Activated gamma-delta T cell (primary cell): ENCODE results near the gene RGSL1.
"Not testable (repeated sequence)": the region's sequence is repeated elsewhere in the genome, so short reads cannot be mapped to it uniquely, and the experiment has no call there.

Source experiments
- DNase-seq: peaks from one replicate; lab custom pipeline; 2025; lab: John Stamatoyannopoulos, UW

The RGSL1 gene

GRCh38 chr1:182446033-182446669 is 3.8 kb upstream of the RGSL1 start:
- no peak for DNase-seq

- not testable (repeated sequence) for DNase-seq
Observed at GRCh38 chr1:182447124-182447523, 2.8 kb upstream of the RGSL1 start.

GRCh38 chr1:182447660-182448059 is 2.3 kb upstream of the RGSL1 start:
- DNase-seq, result no peak

GRCh38 chr1:182453631-182454030 is 3.7 kb downstream of the RGSL1 start:
- DNase-seq, result no peak

GRCh38 chr1:182457844-182458243 is 7.9 kb downstream of the RGSL1 start:
- DNase-seq, result no peak

GRCh38 chr1:182459949-182460348 is 10.0 kb downstream of the RGSL1 start:
- no peak for DNase-seq

GRCh38 chr1:182460550-182460951 is 10.6 kb downstream of the RGSL1 start:
- DNase-seq, result no peak

- no peak for DNase-seq
Observed at GRCh38 chr1:182473556-182473955, 23.6 kb downstream of the RGSL1 start.

GRCh38 chr1:182476625-182477024 is 26.7 kb downstream of the RGSL1 start:
- DNase-seq, result no peak

- DNase-seq, result no peak
Observed at GRCh38 chr1:182478238-182478637, 28.3 kb downstream of the RGSL1 start.

- no peak for DNase-seq
Observed at GRCh38 chr1:182484067-182484466, 34.1 kb downstream of the RGSL1 start.

- DNase-seq, result no peak
Observed at GRCh38 chr1:182484531-182485257, 34.7 kb downstream of the RGSL1 start.

GRCh38 chr1:182485861-182486260 is 35.9 kb downstream of the RGSL1 start:
- DNase-seq, result no peak

- DNase-seq, result no peak
Observed at GRCh38 chr1:182488803-182489202, 38.9 kb downstream of the RGSL1 start.

- no peak for DNase-seq
Observed at GRCh38 chr1:182493063-182493462, 43.1 kb downstream of the RGSL1 start.

- no peak for DNase-seq
Observed at GRCh38 chr1:182495002-182495401, 45.1 kb downstream of the RGSL1 start.

- no peak for DNase-seq
Observed at GRCh38 chr1:182495693-182496092, 45.7 kb downstream of the RGSL1 start.

GRCh38 chr1:182507685-182508084 is 57.7 kb downstream of the RGSL1 start:
- no peak for DNase-seq

GRCh38 chr1:182515556-182515955 is 65.6 kb downstream of the RGSL1 start:
- no peak for DNase-seq

GRCh38 chr1:182520736-182521135 is 70.8 kb downstream of the RGSL1 start:
- no peak for DNase-seq

- no peak for DNase-seq
Observed at GRCh38 chr1:182525342-182525741, 75.4 kb downstream of the RGSL1 start.

- no peak for DNase-seq
Observed at GRCh38 chr1:182527680-182528079, 77.7 kb downstream of the RGSL1 start.

GRCh38 chr1:182528206-182528605 is 78.3 kb downstream of the RGSL1 start:
- not testable (repeated sequence) for DNase-seq

- DNase-seq, result no peak
Observed at GRCh38 chr1:182533896-182534295, 84.0 kb downstream of the RGSL1 start.
